GM12892 (cell line): ENCODE measurements around the gene TMEM50B.
"Not testable (repeated sequence)": the region's sequence is repeated elsewhere in the genome, so short reads cannot be mapped to it uniquely, and the experiment has no call there.

Experiments used
- POLR2A ChIP-seq: IDR thresholded peaks from 2 replicates; pipeline ENCODE4 v1.6.1; 2011; ENCODE audit warnings: low read depth, low read length, control low read depth
- POLR2AphosphoS5 ChIP-seq: IDR thresholded peaks from 2 replicates; pipeline ENCODE4 v1.6.1; 2011; ENCODE audit warnings: low read depth, low read length, control low read depth

GRCh38 chr21:33412439-33412831 is 67.3 kb downstream of the TMEM50B start:
- TF ChIP-seq POLR2A, POLR2AphosphoS5: not testable (repeated sequence)
